DND-41 (cell line): ENCODE measurements around the gene ZNF827.

Source experiments
- ATAC-seq: fragments of 200-7000 bp; cut with Tn5 transposase; 3 replicates; pipeline ENCODE4 v1.9.1; 2021; ENCODE audit warnings: low read depth; ENCODE audit not compliant: insufficient read depth
- DNase-seq: peaks from one replicate; pipeline ENCODE4 v3.0.0-alpha.2; 2020
- H2AFZ ChIP-seq: 2 replicates; pipeline ENCODE4 v1.6.0; 2012; ENCODE audit warnings: low read depth, low read length
- H3K27ac ChIP-seq: 2 replicates; pipeline ENCODE4 v1.5.1; 2012; ENCODE audit warnings: low read length, inconsistent platforms
- H3K27me3 ChIP-seq: fragments of 200-600 bp; sonication (generic); 2 replicates; pipeline ENCODE4 v1.6.0; 2012; ENCODE audit warnings: low read length, mild to moderate bottlenecking, inconsistent platforms; ENCODE audit not compliant: insufficient read depth, poor library complexity
- H3K36me3 ChIP-seq: 2 replicates; pipeline ENCODE4 v1.5.1; 2012; ENCODE audit warnings: low read length, inconsistent platforms; ENCODE audit not compliant: insufficient read depth
- H3K4me1 ChIP-seq: 2 replicates; pipeline ENCODE4 v1.5.1; 2012; ENCODE audit warnings: mild to moderate bottlenecking, low read length; ENCODE audit not compliant: insufficient read depth
- H3K4me2 ChIP-seq: 2 replicates; pipeline ENCODE4 v1.6.0; 2012; ENCODE audit warnings: mild to moderate bottlenecking, moderate library complexity, low read length, inconsistent platforms; ENCODE audit not compliant: insufficient read depth
- H3K4me3 ChIP-seq, 2 experiments: fragments of 200-600 bp in 1 of 2; shearing (Covaris generic) in 1 of 2; 2 replicates each; pipeline ENCODE4 v1.5.1; 2012 to 2016; ENCODE audit warnings: inconsistent platforms in 2 of 2, low read length in 2 of 2, mild to moderate bottlenecking in 2 of 2, low read depth in 1 of 2, moderate library complexity in 1 of 2
- H3K79me2 ChIP-seq: 2 replicates; pipeline ENCODE4 v1.6.0; 2012; ENCODE audit warnings: low read length, inconsistent platforms; ENCODE audit not compliant: insufficient read depth
- H3K9ac ChIP-seq: 2 replicates; pipeline ENCODE4 v1.6.0; 2012; ENCODE audit warnings: low read depth, mild to moderate bottlenecking, inconsistent platforms, low read length, moderate library complexity
- H3K9me3 ChIP-seq: 2 replicates; pipeline ENCODE4 v1.5.1; 2012; ENCODE audit warnings: low read length, moderate library complexity, mild to moderate bottlenecking, inconsistent platforms; ENCODE audit not compliant: insufficient read depth, severe bottlenecking
- H4K20me1 ChIP-seq: 2 replicates; pipeline ENCODE4 v1.6.0; 2012; ENCODE audit warnings: low read length; ENCODE audit not compliant: insufficient read depth
- CTCF ChIP-seq: IDR thresholded peaks from 2 replicates; pipeline ENCODE4 v1.5.1; 2012; ENCODE audit warnings: borderline replicate concordance, low read length, moderate library complexity, mild to moderate bottlenecking; ENCODE audit not compliant: poor library complexity, severe bottlenecking; ENCODE audit errors: extremely low read depth
- EZH2 ChIP-seq: IDR thresholded peaks from 3 replicates; pipeline ENCODE4 v1.6.1; 2012; ENCODE audit warnings: borderline replicate concordance, low read depth, mild to moderate bottlenecking, moderate library complexity, low read length, inconsistent platforms; ENCODE audit not compliant: severe bottlenecking

ZNF827 gene

GRCh38 chr4:145938618-145939440 lies at the start of gene ZNF827:
Gene ZNF827 (minus strand): TSS chr4:145938823. CDS start chr4:145938407, 416 bp downstream.
- H3K9ac ChIP-seq = peak within 1 kb of the TSS; percentile 50
- H3K36me3 ChIP-seq = no peaks in the 10 kb centered on the region
- no peaks in the 10 kb centered on the region for H3K79me2 ChIP-seq
- H3K4me1 ChIP-seq = peaks cover 23% of the 10 kb centered on the region
- peak within 1 kb of the TSS; percentile 88 for H3K4me2 ChIP-seq
- H3K4me3 ChIP-seq = peak within 1 kb of the TSS; percentile 30 to 64; a peak in 3 of 4 replicates
- no peak within 1 kb of the TSS for H3K27ac ChIP-seq
- DNase-seq (peak; percentile 73), ATAC-seq (peak; percentile 76)
- peaks cover 75% of the 10 kb centered on the region for H3K27me3 ChIP-seq
- 0 out of 2 replicates have a peak, but pooled peaks cover 3% of the 10 kb centered on the region for H4K20me1 ChIP-seq
- peak; percentile 98 for TF ChIP-seq EZH2
- no peak for TF ChIP-seq CTCF
- H2AFZ ChIP-seq = peak within 1 kb of the TSS; percentile 68
- H3K9me3 ChIP-seq = no peaks in the 10 kb centered on the region

- no peak overlapping the region for H3K4me3 ChIP-seq
- no peak for ATAC-seq
- H3K27ac ChIP-seq = no peak overlapping the region
- H3K9ac ChIP-seq = no peak overlapping the region
- no peak overlapping the region for H3K4me2 ChIP-seq
- H4K20me1 ChIP-seq = no peaks in the 10 kb centered on the region
- no peak for DNase-seq
- no peak for TF ChIP-seq EZH2
- TF ChIP-seq CTCF = no peak
- H3K27me3 ChIP-seq = no peaks in the 10 kb centered on the region
- H3K9me3 ChIP-seq = no peaks in the 10 kb centered on the region
- H3K4me1 ChIP-seq = no peaks in the 10 kb centered on the region
- H3K36me3 ChIP-seq = no peaks in the 10 kb centered on the region
- no peak overlapping the region for H2AFZ ChIP-seq
- no peaks in the 10 kb centered on the region for H3K79me2 ChIP-seq
Observed at GRCh38 chr4:145984563-145984962, 45.9 kb upstream of the ZNF827 start.

- Histone ChIP-seq H3K36me3 (no peaks in the 10 kb centered on the region), H3K9me3 (no peaks in the 10 kb centered on the region), H4K20me1 (no peaks in the 10 kb centered on the region), H3K9ac (no peak overlapping the region), H3K4me2 (no peak overlapping the region), H3K4me3 (no peak overlapping the region), H3K27ac (no peak overlapping the region), H3K27me3 (no peaks in the 10 kb centered on the region), H3K4me1 (no peaks in the 10 kb centered on the region), H3K79me2 (no peaks in the 10 kb centered on the region), H2AFZ (no peak overlapping the region)
- TF ChIP-seq EZH2 (no peak), CTCF (no peak)
- no peak for ATAC-seq
- no peak for DNase-seq
Observed at GRCh38 chr4:145982791-145983190, 44.2 kb upstream of the ZNF827 start.
